GM19328 (cell line): ENCODE data around the gene YBEY.

Experiments
- ATAC-seq: cut with Tn5 transposase; IDR thresholded peaks from one replicate; pipeline ENCODE4 v1.9.1; 2021; ENCODE audit warnings: mild to moderate bottlenecking, moderate library complexity; ENCODE audit not compliant: unreplicated experiment

The YBEY gene

DNA sequence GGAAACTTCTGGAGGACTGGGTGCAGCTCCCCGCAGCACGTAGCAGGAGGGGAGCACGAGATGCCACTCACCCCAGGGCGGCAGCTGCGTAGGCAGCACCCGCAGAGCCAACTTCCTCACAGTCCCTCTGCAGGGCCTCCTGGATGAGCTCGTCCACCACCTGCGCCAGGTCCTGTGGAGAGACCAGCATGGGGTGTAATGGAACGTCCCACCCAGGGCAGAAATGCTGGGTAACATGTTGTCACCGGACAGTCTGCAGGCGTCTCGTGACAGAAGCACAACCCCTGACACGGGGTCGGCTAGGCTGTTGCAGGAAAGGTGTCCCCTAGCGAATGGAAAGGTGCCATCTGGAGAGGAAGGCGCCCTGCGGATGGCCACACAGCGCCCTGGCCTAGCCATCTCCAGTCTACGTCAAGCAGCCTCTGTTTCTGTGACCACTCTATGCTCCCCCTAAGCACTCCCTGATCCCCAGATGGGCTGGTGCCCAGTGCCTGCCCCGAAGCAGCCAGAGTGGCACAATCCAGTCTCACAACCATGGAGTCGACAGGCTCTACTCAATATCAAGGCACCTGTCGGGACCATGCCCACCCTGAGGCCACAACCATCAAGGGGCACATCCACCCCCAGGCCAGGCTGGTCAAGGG, 22.0 kb upstream of the YBEY start:
- no peak for ATAC-seq

DNA sequence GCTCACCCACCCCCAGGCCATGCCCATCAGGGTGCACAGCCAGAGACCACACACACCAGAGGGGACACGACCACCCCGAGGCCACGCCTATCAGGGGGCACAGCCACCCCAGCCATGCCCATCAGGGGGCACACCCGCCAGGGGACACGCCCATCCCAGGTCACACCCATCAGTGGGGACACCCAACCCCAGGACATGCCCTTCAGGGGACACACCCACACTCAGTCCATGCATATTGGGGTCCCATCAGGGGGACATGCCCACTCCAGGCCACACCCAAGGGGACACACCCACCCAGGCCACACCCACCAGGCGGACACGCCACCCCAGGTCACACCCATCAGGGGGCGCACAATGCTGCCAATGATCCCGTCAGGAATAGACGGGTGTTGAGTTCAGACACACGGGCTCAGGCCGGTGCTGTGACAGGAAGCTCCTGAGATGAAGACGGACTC, 21.4 kb upstream of the YBEY start:
- no peak for ATAC-seq

DNA sequence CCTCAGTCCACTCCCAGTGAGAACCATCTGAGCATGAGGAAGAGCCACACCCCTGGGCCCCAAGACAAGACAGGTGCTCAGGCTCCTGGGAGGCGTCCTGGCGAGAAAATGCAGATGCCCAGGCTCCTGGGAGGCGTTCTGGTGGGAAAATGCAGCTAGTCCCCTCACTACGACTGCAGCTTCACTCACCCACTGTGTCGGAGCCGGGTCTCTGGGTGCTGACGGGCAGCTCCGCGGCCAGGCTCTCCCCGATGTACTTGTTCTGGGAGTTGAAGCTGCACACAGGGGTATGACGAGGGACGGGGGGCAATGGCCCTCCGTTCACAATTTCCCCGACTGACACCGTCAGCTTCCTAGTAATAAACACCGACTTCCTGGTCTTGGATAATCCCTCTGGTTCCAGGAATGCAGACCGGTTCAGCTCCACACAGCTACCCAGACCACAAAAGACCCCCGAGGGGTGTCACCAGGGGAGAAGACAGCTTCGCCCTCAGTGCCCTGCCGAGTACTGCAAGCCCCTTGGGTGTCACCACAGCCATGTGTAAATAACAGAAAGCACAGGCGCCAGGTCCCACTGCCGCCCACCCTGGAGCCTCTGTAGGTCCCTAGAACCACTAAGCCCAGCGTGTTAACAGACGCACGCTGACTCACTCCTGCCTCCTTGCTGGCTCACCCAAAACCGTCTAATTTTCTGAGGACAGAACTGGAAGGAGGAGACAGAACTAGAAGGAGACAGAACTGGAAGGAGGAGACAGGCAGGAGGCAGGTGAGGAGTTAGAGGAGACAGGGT, 20.2 kb upstream of the YBEY start:
- no peak for ATAC-seq

DNA sequence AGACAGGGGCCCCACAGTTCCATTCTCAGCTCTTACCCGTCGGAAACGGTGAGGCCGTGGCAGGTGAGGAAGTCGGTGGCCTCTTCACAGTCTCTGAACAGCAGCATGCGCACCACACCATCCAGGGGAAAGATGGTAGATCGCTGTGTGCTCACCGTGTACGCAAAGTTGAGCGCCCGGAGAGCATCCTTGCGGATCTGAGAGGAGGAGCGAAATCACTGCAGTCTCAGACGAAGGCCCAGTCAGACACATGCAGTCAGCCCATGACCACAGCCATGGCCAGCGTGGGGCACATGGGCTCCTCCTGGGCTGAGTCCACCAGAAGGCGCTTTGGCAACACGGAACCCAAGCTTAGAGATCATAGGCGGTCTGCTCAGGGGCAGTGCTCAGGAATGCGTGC, 19.2 kb upstream of the YBEY start:
- ATAC-seq, result no peak

DNA sequence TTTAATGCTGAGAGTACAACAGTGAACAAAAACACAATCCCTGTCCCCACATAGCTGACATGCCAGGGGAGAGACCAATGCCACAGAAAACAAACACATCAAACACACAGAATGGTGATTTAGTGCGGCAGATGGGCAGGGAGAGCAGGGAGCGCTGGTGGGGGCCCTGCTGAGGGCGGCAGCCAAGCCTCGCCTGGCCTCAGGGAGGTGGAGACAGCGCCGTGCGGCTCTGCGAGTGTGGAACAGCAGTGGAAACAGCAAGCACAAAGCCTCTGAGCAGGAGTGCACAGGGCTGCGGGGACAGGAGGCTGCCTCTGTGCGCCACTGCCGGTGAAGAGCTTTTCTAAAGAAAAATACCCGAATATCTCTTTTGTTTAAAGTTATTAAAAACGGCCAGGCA, 17.8 kb upstream of the YBEY start:
- ATAC-seq, result no peak

DNA sequence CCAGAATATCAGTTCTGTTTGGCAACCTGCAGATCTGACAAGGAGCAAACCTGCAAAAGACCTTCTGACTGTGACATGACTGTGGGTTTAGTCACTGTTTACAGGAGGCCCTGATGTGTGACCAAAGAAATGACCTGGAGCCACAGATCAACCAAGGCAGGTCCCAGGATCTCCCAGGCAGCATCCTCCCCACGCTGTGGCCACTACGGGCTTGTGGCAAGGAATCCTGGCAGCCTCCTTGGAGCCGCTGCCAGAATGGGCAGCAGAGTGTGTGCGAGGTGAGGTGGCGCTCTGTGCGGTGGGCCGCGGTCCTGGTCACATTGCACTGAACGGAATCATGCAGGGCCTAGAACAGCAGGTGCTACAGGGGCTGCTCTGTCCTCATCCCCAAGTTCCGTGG, 16.7 kb upstream of the YBEY start:
- ATAC-seq, result no peak

DNA sequence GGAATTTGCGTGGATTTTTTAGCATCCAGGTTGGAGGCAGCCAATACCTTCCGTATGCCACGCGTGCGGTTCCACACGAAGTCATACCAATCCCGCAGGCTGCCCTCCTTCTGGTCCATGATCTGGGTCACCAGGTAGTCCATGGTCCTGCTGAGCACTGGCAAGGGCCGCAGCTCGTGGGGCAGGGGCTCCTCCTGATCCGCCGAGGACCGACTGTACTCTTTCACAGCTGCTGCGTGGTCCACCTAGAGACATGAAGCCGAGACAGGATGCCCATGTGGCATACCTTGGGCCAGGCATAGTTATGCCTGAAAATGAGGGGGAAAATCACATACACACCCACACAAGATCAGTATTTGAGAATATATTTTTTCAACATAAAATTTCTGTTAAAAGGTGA, 12.8 kb upstream of the YBEY start:
- no peak for ATAC-seq

DNA sequence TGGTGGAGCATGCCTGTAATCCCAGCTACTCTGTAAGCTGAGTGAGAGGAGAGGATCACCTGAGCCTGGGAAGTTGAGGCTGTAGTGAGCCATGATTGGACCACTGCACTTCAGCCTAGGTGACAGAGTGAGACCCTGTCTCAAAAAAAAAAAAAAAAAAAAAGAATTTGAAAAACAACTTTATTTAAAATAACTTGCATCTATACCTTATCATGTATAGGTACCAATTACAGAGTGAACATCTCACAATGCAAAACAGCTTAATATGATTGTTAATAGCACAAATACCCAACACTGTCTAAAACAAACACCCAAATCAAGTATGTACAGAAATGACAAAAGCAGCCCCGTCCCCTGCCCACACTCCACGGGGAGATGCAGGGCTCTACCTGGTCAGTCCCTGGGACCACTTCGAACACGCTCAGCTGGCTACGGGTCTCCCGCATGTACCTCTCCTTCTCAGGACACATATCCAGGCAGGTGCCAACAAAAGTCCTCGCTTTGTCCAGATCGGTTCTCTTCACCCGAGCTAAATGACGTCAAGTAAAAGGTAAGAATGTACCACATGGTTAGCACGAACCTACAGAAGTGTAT, 11.2 kb upstream of the YBEY start:
- ATAC-seq, result no peak

DNA sequence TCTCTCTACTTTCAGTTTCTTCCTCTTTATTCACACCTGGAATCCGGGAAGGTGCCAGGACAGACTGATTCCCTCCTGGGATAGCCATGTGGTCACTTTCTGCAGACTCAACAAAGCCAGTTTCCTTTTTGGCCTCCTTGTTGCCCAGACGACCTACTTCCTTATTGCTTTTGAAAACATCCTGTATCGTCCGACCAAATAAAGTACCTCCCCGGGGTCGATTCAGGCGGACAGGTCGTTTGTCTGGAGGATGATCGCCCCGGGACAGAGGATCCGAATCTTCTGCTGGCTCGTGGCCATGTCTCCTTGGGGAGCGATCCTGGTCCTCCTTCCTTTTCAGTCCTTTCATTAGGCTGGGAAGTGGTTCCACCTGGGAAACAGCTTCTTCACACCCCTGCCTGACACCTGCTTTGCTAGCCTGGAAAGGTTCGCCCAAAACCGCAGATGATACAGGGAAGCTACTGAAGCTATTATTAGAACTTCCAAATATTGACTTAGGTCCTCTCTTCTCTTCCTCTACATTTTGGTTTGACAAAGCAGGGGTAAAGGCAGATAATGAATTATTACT, 2.0 kb upstream of the YBEY start:
- ATAC-seq, result no peak

DNA sequence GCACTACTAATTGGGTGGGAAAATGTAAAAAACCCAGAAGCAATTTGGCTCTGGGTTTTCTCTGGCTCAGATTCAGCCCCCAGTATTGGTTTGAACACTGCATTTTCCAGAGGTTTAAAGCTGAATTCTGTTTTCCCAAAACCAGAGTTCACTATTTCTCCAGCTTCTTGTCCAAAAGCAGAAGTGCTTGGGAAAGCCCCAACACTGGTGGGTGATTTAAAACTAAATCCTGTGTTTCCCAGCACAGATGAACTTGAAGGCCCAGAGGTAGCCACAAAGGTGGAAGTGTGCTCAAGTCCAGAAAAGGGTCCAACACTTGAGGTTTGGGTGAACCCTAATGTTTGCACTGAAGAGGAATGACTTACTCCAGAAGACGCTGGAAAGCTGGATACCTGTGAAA, 1.4 kb upstream of the YBEY start:
- ATAC-seq, result no peak

DNA sequence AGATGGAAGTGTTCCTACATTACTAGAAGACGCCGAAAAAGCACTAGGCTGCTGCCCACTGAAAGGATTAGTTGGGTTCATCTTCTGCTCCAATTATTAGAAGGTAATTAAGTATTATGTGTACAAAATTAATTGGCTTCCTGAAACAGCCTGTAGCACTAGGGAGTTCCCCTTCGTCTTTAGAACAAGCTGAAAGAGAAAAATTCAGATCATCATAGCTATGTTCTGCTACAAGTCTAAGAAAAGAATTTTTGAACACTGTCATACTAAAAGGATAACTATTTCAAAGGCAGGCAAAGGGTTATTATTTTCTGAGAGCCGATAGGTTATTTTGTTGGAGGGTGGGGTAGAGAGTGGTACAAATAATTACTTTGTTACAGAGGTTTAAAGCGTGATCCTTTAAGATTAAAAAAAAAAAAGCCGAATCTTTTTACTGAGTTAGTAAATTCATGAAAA, 908 bp upstream of the YBEY start, which contains the start of gene MCM3AP:
Gene MCM3AP, minus strand, starts transcription at position 406 of the 456 bp plus-strand sequence. Its CDS starts 325 bp downstream, at position 81.
- ATAC-seq, result no peak

DNA sequence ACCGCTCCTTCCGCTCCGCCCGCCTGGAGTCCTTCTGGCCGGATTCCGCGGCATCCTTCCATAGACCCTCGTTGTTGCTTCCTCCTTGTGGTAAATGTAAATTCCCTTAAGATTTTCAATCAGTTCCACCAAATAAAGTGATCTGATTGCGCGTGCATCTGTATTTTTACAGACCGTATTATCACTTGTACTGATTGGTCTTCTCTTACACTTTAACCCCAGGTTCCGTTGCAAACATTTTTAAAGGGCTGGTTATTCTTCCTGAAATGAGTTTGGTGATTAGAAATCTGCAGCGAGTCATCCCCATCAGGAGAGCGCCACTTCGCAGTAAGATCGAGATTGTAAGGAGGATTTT, 483 bp downstream of the YBEY start:
- no peak for ATAC-seq

DNA sequence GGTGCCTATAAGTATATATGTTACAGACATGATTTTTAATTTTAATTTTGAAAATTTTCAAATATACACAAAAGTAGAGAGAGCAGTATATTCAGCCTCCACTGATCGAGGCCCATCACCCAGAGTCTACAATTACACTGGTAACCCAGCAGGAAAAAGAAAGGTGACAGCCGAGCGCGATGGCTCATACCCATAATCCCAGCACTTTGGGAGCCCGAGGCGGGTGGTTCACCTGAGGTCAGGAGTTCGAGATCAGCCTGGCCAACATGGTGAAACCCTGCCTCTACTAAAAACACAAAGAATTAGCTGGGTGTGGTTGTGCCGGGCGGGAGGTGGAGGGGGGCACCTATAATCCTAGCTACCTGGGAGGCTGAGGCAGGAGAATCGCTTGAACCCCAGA, 1.4 kb downstream of the YBEY start:
- ATAC-seq, result no peak

DNA sequence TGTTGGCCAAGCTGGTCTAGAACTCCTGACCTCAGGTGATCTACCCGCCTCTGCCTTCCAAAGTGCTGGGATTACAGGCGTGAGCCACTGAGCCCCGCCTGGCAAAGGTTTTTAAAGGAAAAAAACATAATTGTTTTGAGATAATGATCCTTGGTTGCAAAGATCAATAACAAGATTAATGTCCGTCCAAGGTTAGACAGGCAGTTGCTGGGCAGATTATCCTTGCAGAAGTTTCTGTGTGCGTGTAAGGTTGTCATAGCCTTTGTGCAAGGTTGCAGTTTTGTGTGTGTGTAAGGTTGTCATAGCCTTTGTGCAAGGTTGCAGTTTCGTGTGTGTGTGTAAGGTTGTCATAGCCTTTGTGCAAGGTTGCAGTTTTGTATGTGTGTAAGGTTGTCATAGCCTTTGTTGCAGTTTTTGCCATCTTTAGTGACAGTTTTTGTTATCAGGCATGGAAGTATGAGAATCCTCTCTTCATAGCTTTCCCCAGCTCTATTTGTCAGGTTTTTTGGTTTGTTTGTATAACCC, 3.6 kb downstream of the YBEY start:
- no peak for ATAC-seq

DNA sequence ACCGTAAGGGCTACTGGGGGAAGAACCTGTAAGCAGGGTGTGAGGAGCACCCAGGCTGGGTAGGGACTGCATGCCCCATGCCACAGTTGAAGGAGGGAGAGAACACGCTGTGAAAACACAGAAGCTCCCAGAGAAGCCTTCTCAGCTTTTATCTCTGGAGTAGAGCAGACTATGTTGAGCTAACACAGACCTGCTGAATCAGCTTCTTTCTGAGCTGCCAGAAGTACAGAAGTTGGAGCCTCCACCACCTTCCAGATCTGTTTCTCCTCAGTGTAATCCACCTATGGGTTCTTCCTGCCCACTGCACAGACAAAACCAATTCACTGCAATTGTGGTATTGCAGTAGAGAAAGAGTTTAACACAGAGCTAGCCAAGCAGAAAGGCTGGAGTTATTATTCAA, 5.4 kb downstream of the YBEY start:
- ATAC-seq, result no peak

DNA sequence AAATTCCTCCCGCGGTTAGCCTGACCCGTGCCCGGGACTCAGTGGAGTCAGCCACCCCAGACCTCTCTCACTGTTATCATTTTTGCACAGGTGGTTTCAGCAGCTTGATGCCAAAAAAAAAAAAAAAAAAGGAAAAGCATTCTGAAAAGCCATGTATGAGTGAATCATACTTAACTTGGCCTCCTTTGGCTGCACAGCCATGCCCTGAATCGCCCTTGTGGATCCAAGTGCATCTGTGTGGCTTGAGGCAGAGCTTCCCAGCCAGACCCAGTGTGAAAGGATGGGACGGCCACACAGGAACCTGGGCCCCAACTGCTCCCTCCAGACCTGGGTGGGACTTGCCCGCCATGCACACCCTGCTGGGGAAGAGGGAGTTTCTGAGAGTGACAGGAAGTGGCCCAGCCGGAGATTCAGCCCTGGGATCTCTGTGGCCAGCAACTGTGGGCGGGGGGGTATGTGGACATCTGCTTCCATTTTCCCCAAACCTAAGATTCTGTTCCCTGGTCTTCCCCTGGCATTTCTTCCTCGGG, 8.6 kb downstream of the YBEY start:
- ATAC-seq, result no peak

DNA sequence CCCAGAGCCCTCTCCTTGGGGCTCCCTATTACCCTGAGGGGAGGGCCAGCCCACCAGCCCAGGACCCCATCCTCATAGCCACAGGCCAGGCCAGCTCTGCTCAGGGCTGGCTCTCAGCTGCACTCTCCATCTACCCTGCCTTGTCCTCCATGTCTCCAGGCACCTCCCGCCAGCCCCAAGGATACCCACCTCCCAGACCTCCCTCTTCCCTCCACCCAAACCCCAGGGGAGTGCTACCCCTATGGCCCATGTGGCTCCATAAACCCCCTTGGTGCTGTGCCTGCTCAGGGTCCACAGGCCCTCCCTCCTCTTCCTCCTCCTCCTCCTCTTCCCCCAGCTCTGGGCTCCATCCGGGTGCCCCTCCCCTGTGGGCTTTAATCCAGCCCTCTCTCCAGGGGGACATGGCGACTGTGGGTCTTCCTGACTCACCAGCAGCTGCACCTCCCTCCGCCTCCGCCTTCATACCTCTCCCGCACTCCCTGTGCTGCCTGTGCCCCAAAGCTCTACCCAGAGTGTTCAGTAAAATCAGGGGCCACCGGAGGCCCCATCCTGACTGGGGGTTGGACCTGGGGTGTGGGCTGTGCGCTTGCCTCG, 9.1 kb downstream of the YBEY start:
- no peak for ATAC-seq

DNA sequence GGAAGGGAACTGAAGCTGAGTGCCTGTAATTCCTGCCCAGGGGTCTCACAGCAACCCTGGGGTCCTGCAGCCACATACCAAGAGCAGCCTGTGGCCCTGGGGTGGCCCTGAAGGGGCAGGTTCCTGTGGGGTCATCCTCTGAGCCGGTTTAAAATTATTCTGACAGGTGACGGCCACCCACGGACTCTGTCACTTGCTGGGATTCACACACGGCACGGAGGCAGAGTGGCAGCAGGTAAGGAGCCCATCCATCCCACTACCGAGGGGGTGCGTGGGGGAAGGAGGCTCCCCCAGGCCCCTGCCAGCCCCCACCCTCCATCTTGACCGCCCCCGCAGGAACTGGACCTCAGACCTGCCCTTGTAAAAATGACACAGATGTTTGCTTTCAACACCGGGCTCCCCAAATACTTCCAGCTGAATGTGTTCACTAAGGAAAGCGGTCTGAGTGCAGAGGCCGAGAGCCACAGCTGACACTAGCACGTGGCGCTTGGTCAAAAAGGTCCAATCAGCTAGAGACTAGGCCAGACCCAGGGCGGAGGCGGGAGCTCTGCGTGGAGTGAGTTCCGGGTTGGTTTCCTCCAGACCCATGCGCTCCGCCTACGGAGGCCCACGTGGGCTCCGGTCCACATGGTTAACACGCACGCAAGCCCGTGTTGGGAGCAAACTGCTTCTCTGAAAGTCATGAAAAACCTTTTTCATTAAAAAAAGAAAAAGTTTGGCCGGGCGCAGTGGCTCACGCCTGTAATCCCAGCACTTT, 10.0 kb downstream of the YBEY start:
- ATAC-seq, result no peak

DNA sequence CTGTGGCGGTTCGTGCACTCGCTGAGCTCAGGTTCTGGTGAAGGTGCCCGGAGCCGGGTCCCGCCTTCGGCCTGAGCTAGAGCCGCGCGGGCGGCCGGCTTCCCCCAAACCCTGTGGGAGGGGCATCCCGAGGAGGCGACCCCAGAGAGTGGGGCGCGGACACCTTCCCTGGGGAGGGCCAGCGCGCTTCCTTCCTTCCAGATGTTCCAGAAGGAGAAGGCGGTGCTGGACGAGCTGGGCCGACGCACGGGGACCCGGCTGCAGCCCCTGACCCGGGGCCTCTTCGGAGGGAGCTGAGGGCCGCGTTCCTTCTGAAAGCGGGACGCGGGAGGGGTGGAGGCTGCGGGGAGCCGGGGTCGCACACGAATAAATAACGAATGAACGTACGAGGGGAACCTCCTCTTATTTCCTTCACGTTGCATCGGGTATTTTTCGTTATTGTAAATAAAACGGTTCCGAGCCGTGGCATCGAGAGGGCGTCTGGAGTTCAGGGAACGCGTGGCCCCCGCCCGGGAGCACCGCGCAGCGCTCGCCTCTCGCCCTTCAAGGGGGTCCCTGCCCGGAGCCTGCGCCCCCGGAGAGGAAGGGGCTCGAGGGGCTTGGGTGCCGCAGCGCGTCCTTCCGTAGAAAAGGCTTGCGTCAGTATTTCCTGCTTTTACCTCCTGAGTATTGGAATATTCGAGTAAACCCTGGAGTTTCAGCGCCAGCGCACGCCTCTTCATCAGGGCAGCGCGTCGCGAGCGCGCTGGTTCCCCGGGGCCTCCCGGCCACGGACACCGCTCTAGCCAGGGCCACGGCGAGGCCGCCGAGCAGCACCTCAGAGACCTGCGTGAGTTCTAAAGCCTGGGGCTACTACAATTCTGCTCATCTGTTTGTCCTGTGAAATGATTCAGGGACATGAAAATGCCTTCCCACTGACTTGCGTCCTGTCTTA, 11.5 kb downstream of the YBEY start:
- no peak for ATAC-seq
